Measurements from ENCODE around the gene CYP51A1. TPM values are rescaled to one million over a fixed set of nuclear protein-coding genes. Genes with fewer than 3 reads are reported as not detected.
"Not testable (repeated sequence)": the region's sequence is repeated elsewhere in the genome, so short reads cannot be mapped to it uniquely, and the experiment has no call there.

CYP51A1 gene
- total RNA-seq, 1 donor from 2014 or later = 79.8 TPM

- Mint-ChIP-seq H3K27me3 (no peaks in the 10 kb centered on the region), H3K4me3 (ENCODE audit: low read depth) (no peak overlapping the region), H3K4me1 (ENCODE audit: low read depth) (no peaks in the 10 kb centered on the region), H3K27ac (no peak overlapping the region), H3K36me3 (ENCODE audit: insufficient read depth) (no peaks in the 10 kb centered on the region), H3K9me3 (ENCODE audit: low read depth) (no peaks in the 10 kb centered on the region)
- TF ChIP-seq CTCF (IDR thresholded peaks at IDR 0.05; ENCODE audit: unreplicated experiment) = no peak
- DNase-seq (ENCODE audit: low spot score, unreplicated experiment) = no peak
Observed at GRCh38 chr7:92158660-92159575, 24.6 kb upstream of the CYP51A1 start.

GRCh38 chr7:92156990-92157389 lies 22.7 kb upstream of the CYP51A1 start:
- no peaks in the 10 kb centered on the region for H3K9me3 Mint-ChIP-seq (ENCODE audit: low read depth)
- H3K36me3 Mint-ChIP-seq (ENCODE audit: insufficient read depth) = no peaks in the 10 kb centered on the region
- H3K4me1 Mint-ChIP-seq (ENCODE audit: low read depth) = no peaks in the 10 kb centered on the region
- H3K27me3 Mint-ChIP-seq = no peaks in the 10 kb centered on the region
- no peak overlapping the region for H3K4me3 Mint-ChIP-seq (ENCODE audit: low read depth)
- no peak overlapping the region for H3K27ac Mint-ChIP-seq
- no peak for TF ChIP-seq CTCF (IDR thresholded peaks at IDR 0.05; ENCODE audit: unreplicated experiment)
- no peak for DNase-seq (ENCODE audit: low spot score, unreplicated experiment)

GRCh38 chr7:92155108-92155739 lies 20.9 kb upstream of the CYP51A1 start:
- no peaks in the 10 kb centered on the region for H3K36me3 Mint-ChIP-seq (ENCODE audit: insufficient read depth)

GRCh38 chr7:92150450-92151017 lies 16.3 kb upstream of the CYP51A1 start:
- DNase-seq (ENCODE audit: low spot score, unreplicated experiment) = no peak
- no peaks in the 10 kb centered on the region for H3K36me3 Mint-ChIP-seq (ENCODE audit: insufficient read depth)
- no peak overlapping the region for H3K4me3 Mint-ChIP-seq (ENCODE audit: low read depth)
- no peak overlapping the region for H3K27ac Mint-ChIP-seq
- no peaks in the 10 kb centered on the region for H3K4me1 Mint-ChIP-seq (ENCODE audit: low read depth)
- no peak for TF ChIP-seq CTCF (IDR thresholded peaks at IDR 0.05; ENCODE audit: unreplicated experiment)
- H3K9me3 Mint-ChIP-seq (ENCODE audit: low read depth) = no peaks in the 10 kb centered on the region
- no peaks in the 10 kb centered on the region for H3K27me3 Mint-ChIP-seq

More at GRCh38 chr7:92155108-92155739, 20.9 kb upstream of the CYP51A1 start:
- no peaks in the 10 kb centered on the region for H3K9me3 Mint-ChIP-seq (ENCODE audit: low read depth)
- no peak for TF ChIP-seq CTCF (IDR thresholded peaks at IDR 0.05; ENCODE audit: unreplicated experiment)
- H3K4me1 Mint-ChIP-seq (ENCODE audit: low read depth) = no peaks in the 10 kb centered on the region
- no peak overlapping the region for H3K27ac Mint-ChIP-seq
- no peak overlapping the region for H3K4me3 Mint-ChIP-seq (ENCODE audit: low read depth)
- H3K27me3 Mint-ChIP-seq = no peaks in the 10 kb centered on the region
- DNase-seq (ENCODE audit: low spot score, unreplicated experiment) = no peak

DNA sequence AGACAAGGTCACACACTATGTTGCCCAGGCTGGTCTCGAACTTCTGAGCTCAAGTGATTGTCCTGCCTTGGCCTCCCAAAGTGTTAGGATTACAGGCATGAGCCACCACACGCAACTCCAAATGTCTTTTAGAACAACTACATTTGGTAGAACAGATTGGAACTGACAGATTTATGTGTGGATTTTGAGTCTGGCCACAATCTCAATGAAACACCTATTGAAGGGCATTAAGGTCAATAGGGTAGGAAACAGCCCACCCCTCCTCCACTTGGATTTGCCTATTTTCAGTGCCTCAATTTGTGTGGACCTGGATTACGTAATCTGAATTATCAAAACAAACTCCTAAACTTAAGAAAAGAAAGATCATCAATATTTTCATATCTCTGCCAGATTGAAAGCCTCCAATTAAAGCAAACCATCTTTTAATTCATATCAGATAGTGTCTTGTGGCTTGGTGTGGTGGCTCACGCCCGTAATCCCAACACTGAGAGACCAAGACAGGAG lies 15.5 kb upstream of the CYP51A1 start:
- Mint-ChIP-seq H3K27ac (no peak overlapping the region), H3K4me1 (ENCODE audit: low read depth) (no peaks in the 10 kb centered on the region)

DNA sequence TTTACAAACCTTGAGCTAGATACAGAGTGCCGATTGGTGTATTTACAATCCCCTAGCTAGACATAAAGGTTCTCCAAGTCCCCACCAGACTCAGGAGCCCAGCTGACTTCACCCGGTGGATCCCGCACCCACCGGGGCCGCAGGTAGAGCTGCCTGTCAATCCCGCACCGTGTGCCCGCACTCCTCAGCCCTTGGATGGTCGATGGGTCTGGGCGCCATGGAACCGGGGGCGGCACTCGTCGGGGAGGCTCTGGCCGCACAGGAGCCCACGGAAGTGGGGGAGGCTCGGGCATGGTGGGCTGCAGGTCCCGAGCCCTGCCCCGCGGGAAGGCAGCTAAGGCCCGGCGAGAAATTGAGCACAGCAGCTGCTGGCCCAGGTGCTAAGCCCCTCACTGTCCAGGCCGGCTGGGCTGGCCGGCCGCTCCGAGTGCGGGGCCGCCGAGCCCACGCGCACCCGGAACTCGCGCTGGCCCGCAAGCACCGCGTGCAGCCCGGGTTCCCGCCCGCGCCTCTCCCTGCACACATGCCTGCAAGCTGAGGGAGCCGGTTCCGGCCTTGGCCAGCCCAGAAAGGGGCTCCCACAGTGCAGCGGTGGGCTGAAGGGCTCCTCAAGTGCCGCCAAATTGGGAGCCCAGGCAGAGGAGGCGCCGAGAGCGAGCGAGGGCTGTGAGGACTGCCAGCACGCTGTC lies 9.1 kb upstream of the CYP51A1 start:
- not testable (repeated sequence) for DNase-seq (ENCODE audit: low spot score, unreplicated experiment); H3K9me3 Mint-ChIP-seq (ENCODE audit: low read depth); H3K36me3 Mint-ChIP-seq (ENCODE audit: insufficient read depth); H3K4me3 Mint-ChIP-seq (ENCODE audit: low read depth); H3K27ac Mint-ChIP-seq; H3K27me3 Mint-ChIP-seq; H3K4me1 Mint-ChIP-seq (ENCODE audit: low read depth)

More for the DNA sequence above, 15.5 kb upstream of the CYP51A1 start:
- no peaks in the 10 kb centered on the region for H3K9me3 Mint-ChIP-seq (ENCODE audit: low read depth)
- H3K27me3 Mint-ChIP-seq = no peaks in the 10 kb centered on the region
- DNase-seq (ENCODE audit: low spot score, unreplicated experiment) = no peak
- no peak for TF ChIP-seq CTCF (IDR thresholded peaks at IDR 0.05; ENCODE audit: unreplicated experiment)
- H3K4me3 Mint-ChIP-seq (ENCODE audit: low read depth) = no peak overlapping the region
- H3K36me3 Mint-ChIP-seq (ENCODE audit: insufficient read depth) = no peaks in the 10 kb centered on the region

DNA sequence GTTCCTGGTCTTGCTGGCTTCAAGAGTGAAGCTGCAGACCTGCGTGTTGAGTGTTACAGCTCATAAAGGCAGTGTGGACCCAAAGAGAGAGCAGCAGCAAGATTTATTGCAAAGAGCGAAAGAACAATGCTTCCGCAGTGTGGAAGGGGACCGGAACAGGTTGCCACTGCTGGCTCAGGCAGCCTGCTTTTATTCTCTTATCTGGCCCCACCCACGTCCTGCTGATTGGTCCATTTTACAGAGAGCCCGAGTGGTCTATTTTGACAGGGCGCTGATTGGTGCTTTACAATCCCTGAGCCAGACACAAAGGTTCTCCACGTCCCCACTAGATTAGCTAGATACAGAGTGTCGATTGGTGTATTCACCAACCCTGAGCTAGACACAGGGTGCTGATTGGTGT lies 8.5 kb upstream of the CYP51A1 start:
- H3K9me3 Mint-ChIP-seq (ENCODE audit: low read depth); H3K4me3 Mint-ChIP-seq (ENCODE audit: low read depth); H3K4me1 Mint-ChIP-seq (ENCODE audit: low read depth); DNase-seq (ENCODE audit: low spot score, unreplicated experiment); H3K27me3 Mint-ChIP-seq; H3K27ac Mint-ChIP-seq; H3K36me3 Mint-ChIP-seq (ENCODE audit: insufficient read depth): not testable (repeated sequence)
